CD4-positive, CD25-positive, alpha-beta regulatory T cell (primary cell): Measurements from ENCODE around the gene GOLGA8B. TPM values are rescaled to one million over a fixed set of nuclear protein-coding genes. Genes with fewer than 3 reads are reported as not detected.

ENCODE experiments used
- ATAC-seq, 2 donors: fragments of 150-1000 bp; cut with Tn5 transposase; one replicate each; pipeline ENCODE4 v1.10.0; 2021; ENCODE audit warnings: low read depth in 2 of 2, moderate number of reproducible peaks in 2 of 2, moderate library complexity in 1 of 2
- DNase-seq, 3 donors: peaks; one replicate each; pipeline versions ENCODE4 v3.0.0 to v3.0.0-alpha.2; 2012 to 2022; ENCODE audit warnings: mixed read lengths in 1 of 3
- H3K27ac ChIP-seq: one replicate; pipeline ENCODE4 v1.7.0; 2013; ENCODE audit warnings: mild to moderate bottlenecking, low read length; ENCODE audit not compliant: insufficient read depth, poor library complexity, severe bottlenecking
- H3K27me3 ChIP-seq: one replicate; pipeline ENCODE4 v1.7.0; 2013; ENCODE audit warnings: low read length; ENCODE audit not compliant: control insufficient read depth, insufficient read depth
- H3K36me3 ChIP-seq: one replicate; pipeline ENCODE4 v1.7.0; 2013; ENCODE audit warnings: mild to moderate bottlenecking, low read length, moderate library complexity; ENCODE audit not compliant: control insufficient read depth, insufficient read depth
- H3K4me1 ChIP-seq: 2 replicates; pipeline ENCODE4 v1.7.0; 2013; ENCODE audit warnings: mild to moderate bottlenecking, low read length; ENCODE audit not compliant: insufficient read depth, control insufficient read depth, poor library complexity, severe bottlenecking
- H3K4me3 ChIP-seq: one replicate; pipeline ENCODE4 v1.7.0; 2013; ENCODE audit warnings: low read depth, mild to moderate bottlenecking, low read length, moderate library complexity
- H3K9me3 ChIP-seq, 2 experiments: 1 replicate in 1 of 2; 2 replicates in 1 of 2; pipeline ENCODE4 v1.7.0; 2013; ENCODE audit warnings: low read length in 2 of 2, mild to moderate bottlenecking in 1 of 2, moderate library complexity in 1 of 2; ENCODE audit not compliant: control insufficient read depth in 2 of 2
- H3K27ac Mint-ChIP-seq, 3 donors: one replicate each; pipeline ENCODE4 v1.8.0; 2020 to 2022; ENCODE audit warnings: mild to moderate bottlenecking in 3 of 3, mixed read lengths in 3 of 3, moderate library complexity in 2 of 3
- H3K27me3 Mint-ChIP-seq: one replicate; pipeline ENCODE4 v1.8.0; 2022; ENCODE audit warnings: mild to moderate bottlenecking, mixed read lengths
- H3K36me3 Mint-ChIP-seq: one replicate; pipeline ENCODE4 v1.8.0; 2020; ENCODE audit warnings: mixed read lengths
- H3K4me1 Mint-ChIP-seq, 4 donors: one replicate each; pipeline ENCODE4 v1.8.0; 2020 to 2022; ENCODE audit warnings: mixed read lengths in 4 of 4, mild to moderate bottlenecking in 1 of 4
- H3K4me3 Mint-ChIP-seq, 4 donors: one replicate each; pipeline ENCODE4 v1.8.0; 2020 to 2022; ENCODE audit warnings: mild to moderate bottlenecking in 4 of 4, mixed read lengths in 4 of 4, moderate library complexity in 3 of 4
- H3K9me3 Mint-ChIP-seq, 7 donors: one replicate each; pipeline ENCODE4 v1.8.0; 2020 to 2022; ENCODE audit warnings: mixed read lengths in 7 of 7, mild to moderate bottlenecking in 3 of 7, moderate library complexity in 2 of 7
- polyA plus RNA-seq, 4 donors: library from polyadenylated mRNA; unstranded; fragments of 300-500 nt; fragmentation: Illumina TruSeq; gene quantifications; one replicate each; pipeline ENCODE4 v1.2.3, GENCODE V29; 2021
- total RNA-seq: library from RNA; stranded (reverse); gene quantifications from one replicate; pipeline ENCODE4 v1.2.3, GENCODE V29; 2022

Gene GOLGA8B
- total and polyA plus RNA-seq, 5 donors from 2014 or later, result 5.1 to 545 (median 12.6) TPM

- no peak overlapping the region for H3K4me3 ChIP-seq
- Mint-ChIP-seq H3K27me3 (peaks cover 65% of the 10 kb centered on the region), H3K27ac (no peak overlapping the region), H3K36me3 (no peaks in the 10 kb centered on the region), H3K4me3 (peak overlapping the region in 1 of 4 donors; percentile 79), H3K9me3 (peaks cover 0 to 5% (median 0%) of the 10 kb centered on the region in 7 donors), H3K4me1 (peaks cover 0 to 16% (median 11%) of the 10 kb centered on the region in 4 donors)
- DNase-seq, result no peak
- H3K9me3 ChIP-seq, result no peaks in the 10 kb centered on the region
- ATAC-seq, result no peak
- peaks cover 45% of the 10 kb centered on the region for H3K27me3 ChIP-seq
- H3K36me3 ChIP-seq, result no peaks in the 10 kb centered on the region
- peaks cover 7% of the 10 kb centered on the region for H3K4me1 ChIP-seq
- no peak overlapping the region for H3K27ac ChIP-seq
These were observed 25.1 kb upstream of the GOLGA8B start for GRCh38 chr15:34608517-34608916.

- Histone ChIP-seq H3K9me3 (no peaks in the 10 kb centered on the region), H3K27me3 (peaks cover 38% of the 10 kb centered on the region), H3K27ac (no peak overlapping the region), H3K4me3 (no peak overlapping the region), H3K36me3 (no peaks in the 10 kb centered on the region), H3K4me1 (peaks cover 7% of the 10 kb centered on the region)
- ATAC-seq, result no peak
- no peak overlapping the region for H3K4me3 Mint-ChIP-seq
- peaks cover 0 to 16% (median 11%) of the 10 kb centered on the region in 4 donors for H3K4me1 Mint-ChIP-seq
- H3K27me3 Mint-ChIP-seq, result peaks cover 63% of the 10 kb centered on the region
- H3K36me3 Mint-ChIP-seq, result no peaks in the 10 kb centered on the region
- no peak for DNase-seq
- peaks cover 0 to 5% (median 0%) of the 10 kb centered on the region in 7 donors for H3K9me3 Mint-ChIP-seq
- no peak overlapping the region for H3K27ac Mint-ChIP-seq
These were observed 24.4 kb upstream of the GOLGA8B start for GRCh38 chr15:34607832-34608231.

GRCh38 chr15:34606545-34606944 is 23.1 kb upstream of the GOLGA8B start:
- Mint-ChIP-seq H3K4me1 (peaks cover 0 to 16% (median 11%) of the 10 kb centered on the region in 4 donors), H3K27me3 (peaks cover 62% of the 10 kb centered on the region), H3K9me3 (peaks cover 0 to 5% (median 0%) of the 10 kb centered on the region in 7 donors), H3K4me3 (no peak overlapping the region), H3K27ac (no peak overlapping the region), H3K36me3 (no peaks in the 10 kb centered on the region)
- Histone ChIP-seq H3K4me3 (no peak overlapping the region), H3K27me3 (peaks cover 32% of the 10 kb centered on the region), H3K36me3 (no peaks in the 10 kb centered on the region), H3K27ac (no peak overlapping the region), H3K9me3 (no peaks in the 10 kb centered on the region), H3K4me1 (peaks cover 7% of the 10 kb centered on the region)
- no peak for DNase-seq
- ATAC-seq, result no peak

GRCh38 chr15:34606131-34606530 is 22.7 kb upstream of the GOLGA8B start:
- no peaks in the 10 kb centered on the region for H3K9me3 ChIP-seq
- peaks cover 7% of the 10 kb centered on the region for H3K4me1 ChIP-seq
- peaks cover 33% of the 10 kb centered on the region for H3K27me3 ChIP-seq
- Mint-ChIP-seq H3K9me3 (peaks cover 0 to 5% (median 0%) of the 10 kb centered on the region in 7 donors), H3K4me1 (peaks cover 0 to 16% (median 11%) of the 10 kb centered on the region in 4 donors), H3K27me3 (peaks cover 58% of the 10 kb centered on the region), H3K4me3 (no peak overlapping the region), H3K27ac (no peak overlapping the region), H3K36me3 (no peaks in the 10 kb centered on the region)
- ATAC-seq, result no peak
- DNase-seq, result no peak
- H3K4me3 ChIP-seq, result no peak overlapping the region
- no peak overlapping the region for H3K27ac ChIP-seq
- H3K36me3 ChIP-seq, result no peaks in the 10 kb centered on the region

- Histone ChIP-seq H3K27me3 (peaks cover 36% of the 10 kb centered on the region), H3K9me3 (no peaks in the 10 kb centered on the region), H3K4me3 (no peak overlapping the region), H3K4me1 (no peaks in the 10 kb centered on the region), H3K27ac (no peak overlapping the region), H3K36me3 (no peaks in the 10 kb centered on the region)
- H3K27me3 Mint-ChIP-seq, result peaks cover 60% of the 10 kb centered on the region
- H3K4me1 Mint-ChIP-seq, result no peaks in the 10 kb centered on the region
- H3K27ac Mint-ChIP-seq, result no peak overlapping the region
- H3K36me3 Mint-ChIP-seq, result no peaks in the 10 kb centered on the region
- DNase-seq (no peak), ATAC-seq (no peak)
- no peak overlapping the region for H3K4me3 Mint-ChIP-seq
- H3K9me3 Mint-ChIP-seq, result peaks cover 0 to 6% (median 0%) of the 10 kb centered on the region in 7 donors
These were observed 19.6 kb upstream of the GOLGA8B start for GRCh38 chr15:34603095-34603494.

GRCh38 chr15:34600923-34601322 is 17.5 kb upstream of the GOLGA8B start:
- Mint-ChIP-seq H3K9me3 (peaks cover 0 to 7% (median 0%) of the 10 kb centered on the region in 7 donors), H3K4me3 (no peak overlapping the region), H3K27me3 (peaks cover 59% of the 10 kb centered on the region), H3K36me3 (no peaks in the 10 kb centered on the region), H3K4me1 (no peaks in the 10 kb centered on the region), H3K27ac (no peak overlapping the region)
- Histone ChIP-seq H3K4me1 (no peaks in the 10 kb centered on the region), H3K27ac (no peak overlapping the region), H3K4me3 (no peak overlapping the region), H3K36me3 (no peaks in the 10 kb centered on the region), H3K27me3 (peaks cover 32% of the 10 kb centered on the region), H3K9me3 (no peaks in the 10 kb centered on the region)
- DNase-seq (no peak), ATAC-seq (no peak)

- H3K9me3 Mint-ChIP-seq, result peaks cover 0 to 3% (median 0%) of the 10 kb centered on the region in 7 donors
- H3K27ac ChIP-seq, result no peak overlapping the region
- H3K27me3 ChIP-seq, result peaks cover 24% of the 10 kb centered on the region
- no peak overlapping the region for H3K27ac Mint-ChIP-seq
- ATAC-seq, result no peak
- H3K27me3 Mint-ChIP-seq, result peaks cover 53% of the 10 kb centered on the region
- no peaks in the 10 kb centered on the region for H3K4me1 Mint-ChIP-seq
- no peak overlapping the region for H3K4me3 Mint-ChIP-seq
- no peaks in the 10 kb centered on the region for H3K9me3 ChIP-seq
- H3K36me3 Mint-ChIP-seq, result no peaks in the 10 kb centered on the region
- no peaks in the 10 kb centered on the region for H3K4me1 ChIP-seq
- no peak overlapping the region for H3K4me3 ChIP-seq
- no peaks in the 10 kb centered on the region for H3K36me3 ChIP-seq
- DNase-seq, result no peak
These were observed 15.5 kb upstream of the GOLGA8B start for GRCh38 chr15:34598799-34599585.

GRCh38 chr15:34597316-34597715 is 13.9 kb upstream of the GOLGA8B start:
- no peaks in the 10 kb centered on the region for H3K9me3 ChIP-seq
- Mint-ChIP-seq H3K4me1 (no peaks in the 10 kb centered on the region), H3K36me3 (no peaks in the 10 kb centered on the region), H3K9me3 (peaks cover 0 to 3% (median 0%) of the 10 kb centered on the region in 7 donors), H3K27me3 (peaks cover 54% of the 10 kb centered on the region), H3K27ac (no peak overlapping the region), H3K4me3 (no peak overlapping the region)
- no peaks in the 10 kb centered on the region for H3K4me1 ChIP-seq
- no peaks in the 10 kb centered on the region for H3K36me3 ChIP-seq
- ATAC-seq (no peak), DNase-seq (no peak)
- no peak overlapping the region for H3K4me3 ChIP-seq
- peaks cover 20% of the 10 kb centered on the region for H3K27me3 ChIP-seq
- H3K27ac ChIP-seq, result no peak overlapping the region
